HCT116 (cell line): Measurements from ENCODE around the gene NGF. TPM values are rescaled to one million over a fixed set of nuclear protein-coding genes. Genes with fewer than 3 reads are reported as not detected.

Source experiments
- ATAC-seq: fragments of 200-7000 bp; cut with Tn5 transposase; 2 replicates; pipeline ENCODE4 v1.9.1; 2020; ENCODE audit warnings: mild to moderate bottlenecking, moderate library complexity
- BruUV-seq: library from RNA; stranded (reverse); fragments of 400-500 nt; replicated peaks from 2 replicates; lab custom pipeline; 2021; lab: Mats Ljungman, UMichigan
- CTCF ChIA-PET: fragments of 300-600 bp; sonication (Branson Sonifier 250); formaldehyde crosslinking; loops from one replicate; lab custom pipeline; 2021; ENCODE audit warnings: antibody characterized with exemption; lab: Charles Lee
- POLR2A ChIA-PET: fragments of 300-600, 350-600 bp; sonication (Branson Sonifier 250); formaldehyde crosslinking; loops from one replicate; lab custom pipeline; 2021; ENCODE audit warnings: antibody characterized with exemption; lab: Charles Lee
- RAD21 ChIA-PET, 2 experiments: fragments of 300-600 bp; sonication (Branson Sonifier 250); formaldehyde crosslinking; loops; one replicate each; lab custom pipeline; 2023; ENCODE audit warnings: low total read pairs in 2 of 2; ENCODE audit not compliant: uncharacterized antibody in 2 of 2, unreplicated experiment in 2 of 2, low non-redundant PET in 1 of 2; lab: Charles Lee
- DNase-seq: peaks from one replicate; pipeline ENCODE4 v3.0.0-alpha.2; 2010; ENCODE audit warnings: low read depth, low spot score
- H2AFZ ChIP-seq: fragments of 200-600 bp; shearing (Covaris generic), sonication (generic); 2 replicates; pipeline ENCODE4 v1.6.1; 2017; ENCODE audit warnings: low read depth, mixed run types, mixed read lengths, antibody characterized with exemption, low read length; ENCODE audit not compliant: poor library complexity, severe bottlenecking
- H3K27ac ChIP-seq: 2 replicates; pipeline ENCODE4 v1.5.1; 2012; ENCODE audit warnings: low read depth, low read length
- H3K27me3 ChIP-seq: fragments of 200-600 bp; sonication (generic); 2 replicates; pipeline ENCODE4 v1.6.1; 2016; ENCODE audit warnings: mixed run types, low read length, mixed read lengths; ENCODE audit not compliant: insufficient read depth
- H3K36me3 ChIP-seq, 2 experiments: fragments of 200-500 bp in 1 of 2; fragments of 200-600 bp in 1 of 2; sonication (Bioruptor generic) in 1 of 2; sonication (generic) in 1 of 2; 2 replicates each; pipeline versions ENCODE4 v1.5.1 to v1.6.1; 2014 to 2016; ENCODE audit warnings: low read length in 2 of 2, inconsistent platforms in 1 of 2, mixed read lengths in 1 of 2, mixed run types in 1 of 2; ENCODE audit not compliant: insufficient read depth in 2 of 2, control insufficient read depth in 1 of 2
- H3K4me1 ChIP-seq, 2 experiments: fragments of 200-600 bp in 1 of 2; sonication (generic) in 1 of 2; 2 replicates each; pipeline versions ENCODE4 v1.5.1 to v1.6.1; 2012 to 2017; ENCODE audit warnings: low read length in 2 of 2, inconsistent platforms in 1 of 2, mild to moderate bottlenecking in 1 of 2, mixed read lengths in 1 of 2, mixed run types in 1 of 2, moderate library complexity in 1 of 2; ENCODE audit not compliant: insufficient read depth in 2 of 2, control insufficient read depth in 1 of 2
- H3K4me2 ChIP-seq: fragments of 200-600 bp; sonication (generic); 2 replicates; pipeline ENCODE4 v1.6.1; 2017; ENCODE audit warnings: mixed run types, low read length, mixed read lengths
- H3K4me3 ChIP-seq, 2 experiments: fragments of 200-600 bp in 1 of 2; sonication (generic) in 1 of 2; replicated peaks in 1 of 2; 2 replicates each; pipeline ENCODE4 v1.5.1; 2011 to 2016; ENCODE audit warnings: low read length in 2 of 2, control low read depth in 1 of 2, low read depth in 1 of 2, mild to moderate bottlenecking in 1 of 2, mixed read lengths in 1 of 2, mixed run types in 1 of 2
- H3K79me2 ChIP-seq: fragments of 200-600 bp; sonication (generic); 2 replicates; pipeline ENCODE4 v1.6.1; 2017; ENCODE audit warnings: mild to moderate bottlenecking, mixed run types, low read length, moderate library complexity, mixed read lengths; ENCODE audit not compliant: insufficient read depth
- H3K9ac ChIP-seq: fragments of 200-600 bp; sonication (generic); 2 replicates; pipeline ENCODE4 v1.6.1; 2016; ENCODE audit warnings: low read length, mixed read lengths
- H3K9me2 ChIP-seq: fragments of 200-600 bp; sonication (generic), shearing (Covaris generic); 2 replicates; pipeline ENCODE4 v1.6.1; 2017; ENCODE audit warnings: mixed run types, mild to moderate bottlenecking, moderate library complexity; ENCODE audit not compliant: insufficient read depth
- H3K9me3 ChIP-seq, 2 experiments: fragments of 200-500 bp in 1 of 2; fragments of 200-600 bp in 1 of 2; sonication (Bioruptor generic) in 1 of 2; sonication (generic) in 1 of 2; 2 replicates each; pipeline ENCODE4 v1.6.1; 2014 to 2017; ENCODE audit warnings: low read length in 2 of 2, mixed read lengths in 2 of 2, inconsistent platforms in 1 of 2, low read depth in 1 of 2, mild to moderate bottlenecking in 1 of 2, mixed run types in 1 of 2, moderate library complexity in 1 of 2; ENCODE audit not compliant: control insufficient read depth in 1 of 2, insufficient read depth in 1 of 2
- H4K20me1 ChIP-seq: fragments of 200-600 bp; sonication (generic), shearing (Covaris generic); 2 replicates; pipeline ENCODE4 v1.6.1; 2017; ENCODE audit warnings: mixed run types, mild to moderate bottlenecking, moderate library complexity; ENCODE audit not compliant: insufficient read depth
- ATF3 ChIP-seq: IDR thresholded peaks from 2 replicates; pipeline ENCODE4 v1.6.1; 2012
- CEBPB ChIP-seq: IDR thresholded peaks from 2 replicates; pipeline ENCODE4 v1.6.1; 2012; ENCODE audit warnings: low read depth
- CTCF ChIP-seq, 3 experiments: fragments of 200-600 bp in 1 of 3; sonication (generic) in 1 of 3; IDR thresholded peaks in 2 of 3; conservative IDR thresholded peaks in 1 of 3; 2 replicates each; pipeline ENCODE4 v1.5.1; 2012 to 2017; ENCODE audit warnings: low read depth in 2 of 3, low read length in 2 of 3, antibody characterized with exemption in 1 of 3, borderline replicate concordance in 1 of 3, control low read depth in 1 of 3, mild to moderate bottlenecking in 1 of 3, mixed read lengths in 1 of 3, mixed run types in 1 of 3, moderate library complexity in 1 of 3; ENCODE audit not compliant: insufficient read depth in 1 of 3
- EGR1 ChIP-seq: IDR thresholded peaks from 2 replicates; pipeline ENCODE4 v1.6.1; 2012; ENCODE audit warnings: low read depth
- ELF1 ChIP-seq: IDR thresholded peaks from 2 replicates; pipeline ENCODE4 v1.6.1; 2012; ENCODE audit warnings: low read depth, borderline replicate concordance
- FOSL1 ChIP-seq: IDR thresholded peaks from 2 replicates; pipeline ENCODE4 v1.6.1; 2012; ENCODE audit warnings: low read depth
- JUND ChIP-seq: IDR thresholded peaks from 2 replicates; pipeline ENCODE4 v1.6.1; 2012
- MAX ChIP-seq: IDR thresholded peaks from 2 replicates; pipeline ENCODE4 v1.6.1; 2012
- POLR2A ChIP-seq: IDR thresholded peaks from 2 replicates; pipeline ENCODE4 v1.7.0; 2011; ENCODE audit warnings: borderline replicate concordance; ENCODE audit not compliant: insufficient read depth, insufficient read length; ENCODE audit errors: extremely low read depth
- POLR2AphosphoS5 ChIP-seq: IDR thresholded peaks from 2 replicates; pipeline ENCODE4 v1.6.1; 2011; ENCODE audit warnings: mild to moderate bottlenecking, low read depth, low read length, moderate library complexity
- RAD21 ChIP-seq: IDR thresholded peaks from 2 replicates; pipeline ENCODE4 v1.6.1; 2012; ENCODE audit warnings: low read depth, mild to moderate bottlenecking
- REST ChIP-seq: IDR thresholded peaks from 2 replicates; pipeline ENCODE4 v1.6.1; 2012; ENCODE audit warnings: low read depth
- SIN3A ChIP-seq: IDR thresholded peaks from 2 replicates; pipeline ENCODE4 v1.6.1; 2012; ENCODE audit warnings: low read depth
- SP1 ChIP-seq: IDR thresholded peaks from 2 replicates; pipeline ENCODE4 v1.6.1; 2012; ENCODE audit warnings: low read depth
- TCF7L2 ChIP-seq: IDR thresholded peaks from 2 replicates; pipeline ENCODE4 v1.7.0; 2011; ENCODE audit warnings: borderline replicate concordance, inconsistent platforms; ENCODE audit not compliant: insufficient read depth, insufficient read length; ENCODE audit errors: extremely low read depth
- YY1 ChIP-seq: IDR thresholded peaks from 2 replicates; pipeline ENCODE4 v1.6.1; 2011; ENCODE audit warnings: low read length, low read depth, moderate library complexity, mild to moderate bottlenecking; ENCODE audit not compliant: insufficient replicate concordance; ENCODE audit errors: extremely low read depth
- ZBTB33 ChIP-seq: IDR thresholded peaks from 2 replicates; pipeline ENCODE4 v1.6.1; 2011; ENCODE audit warnings: mild to moderate bottlenecking, low read length, moderate library complexity; ENCODE audit not compliant: insufficient replicate concordance; ENCODE audit errors: extremely low read depth
- ZFX ChIP-seq: fragments of 450-650 bp; IDR thresholded peaks from 2 replicates; pipeline ENCODE4 v1.6.1; 2017
- ZNF274 ChIP-seq: fragments of 200-500 bp; sonication (Bioruptor generic); IDR thresholded peaks from 2 replicates; pipeline ENCODE4 v1.6.1; 2014; ENCODE audit warnings: mild to moderate bottlenecking, low read depth, low read length, inconsistent platforms
- intact Hi-C: fragments of 100-400 bp; cut with micrococcal nuclease; formaldehyde crosslinking; loops from 2 replicates; pipeline ENCODE4 v1.10.0; 2022
- total RNA-seq: library from RNA; stranded (reverse); gene quantifications from one replicate; pipeline ENCODE4 v1.2.1, GENCODE V29; 2021; ENCODE audit not compliant: unreplicated experiment

The NGF gene
- total RNA-seq, 1 experiment from 2014 or later = not detected

GRCh38 chr1:115308969-115309368 is 29.1 kb downstream of the NGF start:
- H3K9me2 ChIP-seq = no peaks in the 10 kb centered on the region
- no peak overlapping the region for H3K9ac ChIP-seq
- intact Hi-C loops = no loop called here
- H3K4me3 ChIP-seq = no peak overlapping the region
- RAD21 ChIA-PET = no interaction called here
- H3K4me1 ChIP-seq = no peaks in the 10 kb centered on the region
- H3K27ac ChIP-seq = no peak overlapping the region
- H3K36me3 ChIP-seq = no peaks in the 10 kb centered on the region
- no peaks in the 10 kb centered on the region for H3K79me2 ChIP-seq
- no peak overlapping the region for H2AFZ ChIP-seq
- H3K9me3 ChIP-seq = no peaks in the 10 kb centered on the region
- H3K27me3 ChIP-seq = no peaks in the 10 kb centered on the region
- no peak for TF ChIP-seq SIN3A
- no peak for TF ChIP-seq CTCF (IDR thresholded peaks at IDR 0.05 in 2 of 3, conservative IDR thresholded peaks at IDR 0.05 in 1 of 3; ENCODE audit: borderline replicate concordance in 1 of 3, insufficient read depth in 1 of 3, low read depth in 2 of 3, low read length in 2 of 3)
- TF ChIP-seq REST = no peak
- TF ChIP-seq ATF3 = no peak
- TF ChIP-seq ZNF274 = no peak
- TF ChIP-seq ZBTB33 = no peak
- no peak for TF ChIP-seq POLR2A
- TF ChIP-seq JUND = no peak
- TF ChIP-seq POLR2AphosphoS5 = no peak
- TF ChIP-seq YY1 = no peak
- TF ChIP-seq SP1 = no peak
- no peak for TF ChIP-seq MAX
- no peak for TF ChIP-seq ZFX
- no peak for TF ChIP-seq TCF7L2
- no peak for TF ChIP-seq RAD21
- no peak for TF ChIP-seq ELF1
- no peak for TF ChIP-seq EGR1
- no peak for TF ChIP-seq CEBPB
- TF ChIP-seq FOSL1 = no peak
- TF ChIP-seq, all 23 proteins: peak for 0
- DNase-seq (no peak), ATAC-seq (no peak)
- BruUV-seq = no TSS peak
- Histone ChIP-seq H3K4me2 (no peak overlapping the region), H4K20me1 (no peaks in the 10 kb centered on the region)
- ChIA-PET POLR2A (no interaction called here), CTCF (no interaction called here)
